GM18907 (cell line): ENCODE measurements around the gene FUT9.
"Not testable (repeated sequence)": the region's sequence is repeated elsewhere in the genome, so short reads cannot be mapped to it uniquely, and the experiment has no call there.

Experiments
- ATAC-seq: cut with Tn5 transposase; IDR thresholded peaks from one replicate; pipeline ENCODE4 v1.9.1; 2021; ENCODE audit warnings: mild to moderate bottlenecking, moderate library complexity; ENCODE audit not compliant: unreplicated experiment

FUT9 gene

GRCh38 chr6:96171112-96171511 lies 155.3 kb downstream of the FUT9 start:
- no peak for ATAC-seq

GRCh38 chr6:96184798-96185197 lies 169.0 kb downstream of the FUT9 start:
- ATAC-seq, result no peak

GRCh38 chr6:96186094-96186493 lies 170.3 kb downstream of the FUT9 start:
- ATAC-seq, result no peak

GRCh38 chr6:96186516-96187195 lies 170.9 kb downstream of the FUT9 start:
- no peak for ATAC-seq

- no peak for ATAC-seq
These were observed 178.9 kb downstream of the FUT9 start for GRCh38 chr6:96194675-96195074.

- ATAC-seq, result no peak
These were observed 179.5 kb downstream of the FUT9 start for GRCh38 chr6:96195272-96195671.

GRCh38 chr6:96196633-96197032 lies 180.9 kb downstream of the FUT9 start:
- no peak for ATAC-seq

GRCh38 chr6:96197241-96197640 lies 181.5 kb downstream of the FUT9 start:
- no peak for ATAC-seq

GRCh38 chr6:96202571-96202970 lies 186.8 kb downstream of the FUT9 start:
- no peak for ATAC-seq

GRCh38 chr6:96211341-96211740 lies 195.6 kb downstream of the FUT9 start:
- no peak for ATAC-seq

GRCh38 chr6:96212066-96212465 lies 196.3 kb downstream of the FUT9 start:
- no peak for ATAC-seq

- ATAC-seq, result no peak
These were observed 198.0 kb downstream of the FUT9 start for GRCh38 chr6:96213784-96214183.

GRCh38 chr6:96223695-96224094 lies 207.9 kb downstream of the FUT9 start:
- ATAC-seq, result no peak

GRCh38 chr6:96227135-96227534 lies 211.4 kb downstream of the FUT9 start:
- ATAC-seq, result no peak

GRCh38 chr6:96234444-96234843 lies 218.7 kb downstream of the FUT9 start:
- ATAC-seq, result no peak

- ATAC-seq, result no peak
These were observed 220.2 kb downstream of the FUT9 start for GRCh38 chr6:96235927-96236326.

GRCh38 chr6:96236471-96236870 lies 220.7 kb downstream of the FUT9 start:
- no peak for ATAC-seq

GRCh38 chr6:96237638-96238347 lies 222.0 kb downstream of the FUT9 start:
- no peak for ATAC-seq

- ATAC-seq, result no peak
These were observed 230.8 kb downstream of the FUT9 start for GRCh38 chr6:96246563-96246962.

GRCh38 chr6:96249755-96250154 lies 234.0 kb downstream of the FUT9 start:
- ATAC-seq, result no peak

- ATAC-seq, result no peak
These were observed 242.0 kb downstream of the FUT9 start for GRCh38 chr6:96257751-96258150.

- ATAC-seq, result not testable (repeated sequence)
These were observed 245.1 kb downstream of the FUT9 start for GRCh38 chr6:96260787-96261430.
